DOHH2 (cell line): ENCODE measurements around the gene PRPF8.

Experiments used
- H3F3A ChIP-seq: fragments of 200-600 bp; sonication (generic), shearing (Covaris generic); 2 replicates; pipeline ENCODE4 v1.6.0; 2016; ENCODE audit warnings: antibody characterized with exemption, mild to moderate bottlenecking; ENCODE audit not compliant: control insufficient read depth, insufficient read depth
- H3K27ac ChIP-seq: fragments of 200-600 bp; sonication (generic); 2 replicates; pipeline ENCODE4 v1.5.1; 2014; ENCODE audit warnings: low read depth, mild to moderate bottlenecking, low read length, moderate library complexity
- H3K27me3 ChIP-seq: fragments of 200-600 bp; sonication (generic); 2 replicates; pipeline ENCODE4 v1.6.1; 2014; ENCODE audit warnings: mild to moderate bottlenecking, low read length, mixed read lengths; ENCODE audit not compliant: control insufficient read depth
- H3K36me3 ChIP-seq: fragments of 200-600 bp; sonication (generic); 2 replicates; pipeline ENCODE4 v1.6.1; 2014; ENCODE audit warnings: mild to moderate bottlenecking, low read length, moderate library complexity, mixed read lengths; ENCODE audit not compliant: control insufficient read depth
- H3K4me1 ChIP-seq: fragments of 200-600 bp; sonication (generic); 2 replicates; pipeline ENCODE4 v1.6.1; 2014; ENCODE audit warnings: mild to moderate bottlenecking, low read length, mixed read lengths; ENCODE audit not compliant: control insufficient read depth
- H3K4me2 ChIP-seq: fragments of 200-600 bp; sonication (generic); 2 replicates; pipeline ENCODE4 v1.6.0; 2014; ENCODE audit warnings: mild to moderate bottlenecking, low read length, moderate library complexity
- H3K4me3 ChIP-seq: fragments of 200-600 bp; sonication (generic); 2 replicates; pipeline ENCODE4 v1.5.1; 2014; ENCODE audit warnings: mild to moderate bottlenecking, low read length, mixed read lengths
- H3K79me2 ChIP-seq: fragments of 200-600 bp; sonication (generic); 2 replicates; pipeline ENCODE4 v1.6.1; 2014; ENCODE audit warnings: mild to moderate bottlenecking, low read length, mixed read lengths; ENCODE audit not compliant: control insufficient read depth
- H3K9me2 ChIP-seq: fragments of 200-600 bp; sonication (generic); replicated peaks from 2 replicates; pipeline ENCODE4 v1.6.1; 2014; ENCODE audit warnings: mild to moderate bottlenecking, low read length, mixed read lengths; ENCODE audit not compliant: control insufficient read depth
- H3K9me3 ChIP-seq: fragments of 200-600 bp; sonication (generic); 2 replicates; pipeline ENCODE4 v1.6.1; 2014; ENCODE audit warnings: antibody characterized with exemption, low read length, mixed read lengths; ENCODE audit not compliant: control insufficient read depth, insufficient read depth
- H4K20me1 ChIP-seq: fragments of 200-600 bp; sonication (generic); 2 replicates; pipeline ENCODE4 v1.6.0; 2014; ENCODE audit warnings: low read depth, mild to moderate bottlenecking, antibody characterized with exemption, low read length, moderate library complexity; ENCODE audit not compliant: control insufficient read depth, insufficient read depth
- EZH2phosphoT487 ChIP-seq: fragments of 200-600 bp; sonication (generic); IDR thresholded peaks from 2 replicates; pipeline ENCODE4 v1.6.1; 2017; ENCODE audit warnings: borderline replicate concordance, mild to moderate bottlenecking, antibody characterized with exemption, low read length, moderate library complexity, mixed read lengths
- TF ChIP-seq, protein P1 (sequence below): fragments of 200-600 bp; sonication (generic); IDR thresholded peaks from one replicate; pipeline ENCODE4 v1.5.1; 2014; ENCODE audit warnings: antibody characterized with exemption, mild to moderate bottlenecking, low read depth, low read length; ENCODE audit not compliant: poor library complexity, severe bottlenecking

Gene PRPF8

DNA sequence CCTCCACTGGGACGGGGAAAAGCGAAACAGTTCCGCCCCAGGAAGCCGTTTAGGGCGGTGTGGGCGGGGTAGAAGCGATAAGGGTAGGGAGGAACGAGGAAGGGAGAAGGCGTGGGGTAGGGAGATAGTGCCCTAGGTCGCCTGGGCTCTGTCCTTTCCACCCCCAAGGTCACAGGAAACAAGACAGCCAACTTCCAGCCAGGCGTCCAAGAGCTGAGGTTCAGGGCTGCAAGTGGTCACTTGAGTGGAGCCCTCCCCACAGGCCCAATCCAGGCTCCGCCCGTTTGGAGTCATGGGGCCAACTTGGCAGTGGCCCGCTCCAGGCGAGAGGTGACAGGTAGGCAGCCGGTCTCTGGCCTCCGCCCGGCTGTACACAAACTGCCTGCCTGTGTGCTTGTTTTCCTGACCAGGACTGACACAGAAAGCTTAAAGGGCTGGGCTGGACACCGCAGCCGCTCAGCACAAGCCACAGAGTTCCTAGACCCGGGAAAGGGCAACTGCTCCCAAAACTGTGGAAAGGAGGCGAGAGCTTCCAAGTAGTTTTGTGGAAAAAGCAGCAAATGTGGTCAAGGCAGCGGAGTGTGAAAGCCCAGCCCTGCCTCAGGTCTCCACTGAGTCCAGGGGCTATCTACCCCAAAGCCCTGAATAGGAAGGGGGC, 34.7 kb downstream of the PRPF8 start, which contains the start of gene RILP:
Gene RILP, minus strand, starts transcription at position 23 of the 658 bp plus-strand sequence. CDS start 62 bp downstream, outside the sequence.
- H3K4me3 ChIP-seq = peak within 1 kb of the TSS; percentile 78
- no peak for TF ChIP-seq EZH2phosphoT487
- TF ChIP-seq, protein P1, sequence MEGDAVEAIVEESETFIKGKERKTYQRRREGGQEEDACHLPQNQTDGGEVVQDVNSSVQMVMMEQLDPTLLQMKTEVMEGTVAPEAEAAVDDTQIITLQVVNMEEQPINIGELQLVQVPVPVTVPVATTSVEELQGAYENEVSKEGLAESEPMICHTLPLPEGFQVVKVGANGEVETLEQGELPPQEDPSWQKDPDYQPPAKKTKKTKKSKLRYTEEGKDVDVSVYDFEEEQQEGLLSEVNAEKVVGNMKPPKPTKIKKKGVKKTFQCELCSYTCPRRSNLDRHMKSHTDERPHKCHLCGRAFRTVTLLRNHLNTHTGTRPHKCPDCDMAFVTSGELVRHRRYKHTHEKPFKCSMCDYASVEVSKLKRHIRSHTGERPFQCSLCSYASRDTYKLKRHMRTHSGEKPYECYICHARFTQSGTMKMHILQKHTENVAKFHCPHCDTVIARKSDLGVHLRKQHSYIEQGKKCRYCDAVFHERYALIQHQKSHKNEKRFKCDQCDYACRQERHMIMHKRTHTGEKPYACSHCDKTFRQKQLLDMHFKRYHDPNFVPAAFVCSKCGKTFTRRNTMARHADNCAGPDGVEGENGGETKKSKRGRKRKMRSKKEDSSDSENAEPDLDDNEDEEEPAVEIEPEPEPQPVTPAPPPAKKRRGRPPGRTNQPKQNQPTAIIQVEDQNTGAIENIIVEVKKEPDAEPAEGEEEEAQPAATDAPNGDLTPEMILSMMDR = no peak
- peaks cover 54% of the 10 kb centered on the region for H3K36me3 ChIP-seq

DNA sequence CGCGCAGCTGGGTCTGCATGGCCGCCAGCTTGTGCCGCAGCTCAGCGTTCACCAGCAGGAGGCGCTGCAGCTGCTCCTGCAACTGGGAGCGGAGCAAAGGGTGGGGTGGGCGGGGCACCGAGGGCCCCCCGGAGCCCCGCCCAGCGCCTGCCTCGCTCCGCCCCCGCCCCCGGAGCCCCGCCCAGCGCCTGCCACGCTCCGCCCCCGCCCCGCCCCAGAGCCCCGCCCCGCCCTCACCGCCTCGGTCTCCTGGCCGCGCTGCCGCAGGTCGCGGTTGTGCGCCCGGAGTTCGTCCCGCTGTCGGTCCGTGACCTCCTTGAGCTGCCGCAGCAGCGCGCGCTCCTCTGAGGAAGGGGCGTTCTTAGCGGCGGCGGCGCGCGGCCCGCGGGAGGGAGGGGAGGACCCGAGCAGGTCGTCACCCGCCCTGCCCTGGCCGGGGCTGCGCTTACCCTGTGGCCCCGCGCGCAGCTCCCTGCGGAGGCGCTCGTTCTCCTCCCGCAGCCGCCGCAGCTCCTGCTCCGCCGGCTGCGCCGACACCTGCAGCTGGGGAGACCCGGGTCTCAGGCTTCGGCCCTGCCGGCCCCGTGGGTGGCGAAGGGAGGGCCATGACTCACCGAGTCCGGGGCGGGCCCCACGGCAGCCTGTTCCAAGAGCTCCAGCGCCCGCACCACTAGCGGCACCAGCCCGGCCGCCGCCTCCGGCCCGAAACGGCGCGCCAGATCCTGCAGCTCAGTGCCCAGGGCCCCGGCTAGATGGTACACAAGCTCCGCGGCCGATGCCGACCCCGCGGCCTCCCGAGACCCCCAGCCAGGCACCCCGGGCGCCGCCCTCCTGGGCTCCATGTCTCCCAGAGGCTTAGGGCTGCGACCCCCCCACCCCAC, 35.5 kb downstream of the PRPF8 start:
- peaks cover 37% of the 10 kb centered on the region for H3K4me1 ChIP-seq

More for the DNA sequence above, 34.7 kb downstream of the PRPF8 start, which contains the start of gene RILP:
- Histone ChIP-seq H3K4me2 (peak within 1 kb of the TSS; percentile 94), H4K20me1 (0 out of 2 replicates have a peak, but pooled peaks cover 5% of the 10 kb centered on the region), H3K27ac (peak within 1 kb of the TSS; percentile 46), H3K9me3 (no peaks in the 10 kb centered on the region), H3K79me2 (no peaks in the 10 kb centered on the region), H3F3A (peaks cover 19% of the 10 kb centered on the region), H3K9me2 (no peaks in the 10 kb centered on the region), H3K27me3 (no peaks in the 10 kb centered on the region), H3K4me1 (peaks cover 30% of the 10 kb centered on the region)

DNA sequence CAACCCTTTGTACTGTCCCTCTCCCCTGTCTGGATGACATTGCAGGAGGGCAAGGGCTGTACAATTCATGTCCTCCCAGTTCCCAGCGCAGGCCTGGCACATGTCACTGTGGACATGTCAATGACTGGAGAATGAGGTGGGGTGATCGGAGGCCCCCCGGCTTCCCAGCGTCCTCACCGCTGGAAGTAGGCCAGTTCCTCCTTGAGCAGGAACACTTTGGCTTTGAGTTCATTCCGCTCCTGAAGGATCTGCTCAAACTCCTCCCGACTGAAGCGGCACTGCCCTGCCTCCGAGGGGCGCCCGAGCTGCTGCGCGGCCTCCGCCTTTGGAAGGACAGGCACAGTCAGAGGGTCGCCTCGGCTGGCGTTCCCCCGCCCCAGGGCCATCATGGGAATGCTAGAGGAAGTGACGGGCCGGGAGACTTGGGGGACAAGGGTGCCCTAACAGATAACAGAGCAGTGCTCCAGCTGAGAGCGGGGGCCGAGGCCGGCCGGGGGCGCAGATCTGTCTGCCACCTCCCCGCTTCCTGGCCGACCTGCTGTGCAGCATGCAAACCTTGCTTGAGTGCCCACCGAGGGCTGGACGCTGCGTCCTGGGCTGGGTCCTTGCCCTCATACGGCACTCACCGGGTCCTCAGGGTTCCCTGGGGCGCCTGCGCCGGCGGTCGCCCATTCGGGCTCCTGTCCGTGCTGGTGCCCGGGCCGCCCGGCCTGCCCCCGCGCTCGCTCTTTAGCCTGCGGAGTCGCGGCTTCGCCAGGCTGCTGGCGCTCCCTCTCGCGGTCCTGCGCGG, 36.3 kb downstream of the PRPF8 start:
- Histone ChIP-seq H3K27ac (no peak overlapping the region), H3K4me1 (peaks cover 46% of the 10 kb centered on the region), H3K4me2 (peak overlapping the region; percentile 94)

More for the DNA sequence above, 35.5 kb downstream of the PRPF8 start:
- H4K20me1 ChIP-seq = 0 out of 2 replicates have a peak, but pooled peaks cover 5% of the 10 kb centered on the region
- no peaks in the 10 kb centered on the region for H3K27me3 ChIP-seq
- peak overlapping the region; percentile 78 for H3K4me3 ChIP-seq
- H3K79me2 ChIP-seq = no peaks in the 10 kb centered on the region
- H3K27ac ChIP-seq = peak overlapping the region; percentile 46
- TF ChIP-seq, protein P1 = no peak
- TF ChIP-seq EZH2phosphoT487 = no peak
- H3K36me3 ChIP-seq = peaks cover 46% of the 10 kb centered on the region
- peak overlapping the region; percentile 94 for H3K4me2 ChIP-seq
- H3F3A ChIP-seq = peaks cover 19% of the 10 kb centered on the region
- H3K9me2 ChIP-seq = no peaks in the 10 kb centered on the region
- H3K9me3 ChIP-seq = no peaks in the 10 kb centered on the region

More for the DNA sequence above, 36.3 kb downstream of the PRPF8 start:
- TF ChIP-seq, protein P1 = peak; percentile 65
- TF ChIP-seq EZH2phosphoT487 = no peak
- Histone ChIP-seq H3F3A (peaks cover 16% of the 10 kb centered on the region), H3K9me3 (no peaks in the 10 kb centered on the region), H4K20me1 (0 out of 2 replicates have a peak, but pooled peaks cover 5% of the 10 kb centered on the region), H3K9me2 (no peaks in the 10 kb centered on the region), H3K27me3 (no peaks in the 10 kb centered on the region), H3K36me3 (peaks cover 38% of the 10 kb centered on the region), H3K79me2 (no peaks in the 10 kb centered on the region), H3K4me3 (peak overlapping the region; percentile 69)
